HUES48 (cell line): Measurements from ENCODE around the gene PALB2.
A peak's percentile ranks its signal among the peaks of the same experiment; 100 is the strongest.
"Not testable (repeated sequence)": the region's sequence is repeated elsewhere in the genome, so short reads cannot be mapped to it uniquely, and the experiment has no call there.

Experiments
- H3K27ac ChIP-seq: one replicate; pipeline ENCODE4 v1.7.0; 2013; ENCODE audit warnings: low read depth, low read length, inconsistent platforms
- H3K27me3 ChIP-seq: 2 replicates; pipeline ENCODE4 v1.6.1; 2013; ENCODE audit warnings: mild to moderate bottlenecking, low read length; ENCODE audit not compliant: control insufficient read depth, insufficient read depth
- H3K36me3 ChIP-seq: 2 replicates; pipeline ENCODE4 v1.6.1; 2013; ENCODE audit warnings: low read length; ENCODE audit not compliant: control insufficient read depth, insufficient read depth
- H3K4me1 ChIP-seq: 2 replicates; pipeline ENCODE4 v1.6.1; 2013; ENCODE audit warnings: mild to moderate bottlenecking, low read length; ENCODE audit not compliant: control insufficient read depth, insufficient read depth
- H3K4me3 ChIP-seq: 2 replicates; pipeline ENCODE4 v1.5.1; 2013; ENCODE audit warnings: mild to moderate bottlenecking, low read depth, low read length
- H3K9ac ChIP-seq: 2 replicates; pipeline ENCODE4 v1.6.1; 2013; ENCODE audit warnings: mild to moderate bottlenecking, low read depth, low read length, moderate library complexity
- H3K9me3 ChIP-seq: 2 replicates; pipeline ENCODE4 v1.6.1; 2013; ENCODE audit warnings: low read length; ENCODE audit not compliant: control insufficient read depth, insufficient read depth

Gene PALB2

DNA sequence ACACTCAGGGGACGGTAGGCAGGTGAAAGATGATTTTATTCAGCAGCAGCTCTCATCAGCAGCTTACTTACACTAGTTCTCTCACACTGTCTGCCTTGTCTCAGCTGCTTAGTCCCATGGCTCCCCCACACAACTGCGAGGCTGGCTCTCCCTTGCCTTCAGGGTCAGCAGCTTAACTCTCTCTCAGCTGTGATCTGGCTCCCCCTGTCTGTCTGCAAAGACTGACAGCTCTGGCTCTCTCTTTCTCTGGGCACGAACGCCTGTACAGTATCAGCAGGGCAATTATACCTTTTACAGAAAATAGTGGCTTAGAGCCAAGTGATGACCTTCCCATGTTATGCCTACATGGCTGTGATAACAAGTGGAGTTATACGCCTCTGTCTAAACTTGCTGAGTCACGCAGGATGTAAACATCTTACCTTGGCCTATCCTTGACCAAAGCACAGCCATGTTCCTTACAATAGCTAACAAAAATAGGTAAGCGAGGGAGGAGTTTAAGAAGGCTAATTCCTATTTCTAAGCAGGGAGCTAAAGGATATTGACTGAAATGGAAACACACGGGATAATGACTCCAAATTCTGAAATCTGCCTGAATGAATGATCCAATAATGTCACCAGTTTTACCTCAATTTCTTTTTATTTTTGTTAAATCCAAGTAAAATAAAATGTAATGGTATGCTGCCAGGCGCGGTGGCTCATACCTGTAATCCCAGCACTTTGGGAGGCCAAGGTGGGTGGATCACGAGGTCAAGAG lies 43.9 kb downstream of the PALB2 start:
- Histone ChIP-seq H3K4me3 (no peak overlapping the region), H3K9ac (no peak overlapping the region)

GRCh38 chr16:23595951-23596720 lies 45.0 kb downstream of the PALB2 start, which contains the start of gene NDUFAB1:
NDUFAB1 (minus strand) TSS chr16:23596316; CDS start chr16:23596290, 26 bp downstream.
- H3K9me3 ChIP-seq, result no peaks in the 10 kb centered on the region
- H3K4me3 ChIP-seq, result peak within 1 kb of the TSS; percentile 100
- peak within 1 kb of the TSS; percentile 85 for H3K27ac ChIP-seq
- peaks cover 27% of the 10 kb centered on the region for H3K4me1 ChIP-seq
- H3K36me3 ChIP-seq, result peaks cover 31% of the 10 kb centered on the region
- H3K9ac ChIP-seq, result peak within 1 kb of the TSS; percentile 92
- H3K27me3 ChIP-seq, result no peaks in the 10 kb centered on the region

More for the DNA sequence above, 43.9 kb downstream of the PALB2 start:
- no peaks in the 10 kb centered on the region for H3K9me3 ChIP-seq
- peaks cover 27% of the 10 kb centered on the region for H3K4me1 ChIP-seq
- peaks cover 30% of the 10 kb centered on the region for H3K36me3 ChIP-seq
- no peak overlapping the region for H3K27ac ChIP-seq
- H3K27me3 ChIP-seq, result no peaks in the 10 kb centered on the region

DNA sequence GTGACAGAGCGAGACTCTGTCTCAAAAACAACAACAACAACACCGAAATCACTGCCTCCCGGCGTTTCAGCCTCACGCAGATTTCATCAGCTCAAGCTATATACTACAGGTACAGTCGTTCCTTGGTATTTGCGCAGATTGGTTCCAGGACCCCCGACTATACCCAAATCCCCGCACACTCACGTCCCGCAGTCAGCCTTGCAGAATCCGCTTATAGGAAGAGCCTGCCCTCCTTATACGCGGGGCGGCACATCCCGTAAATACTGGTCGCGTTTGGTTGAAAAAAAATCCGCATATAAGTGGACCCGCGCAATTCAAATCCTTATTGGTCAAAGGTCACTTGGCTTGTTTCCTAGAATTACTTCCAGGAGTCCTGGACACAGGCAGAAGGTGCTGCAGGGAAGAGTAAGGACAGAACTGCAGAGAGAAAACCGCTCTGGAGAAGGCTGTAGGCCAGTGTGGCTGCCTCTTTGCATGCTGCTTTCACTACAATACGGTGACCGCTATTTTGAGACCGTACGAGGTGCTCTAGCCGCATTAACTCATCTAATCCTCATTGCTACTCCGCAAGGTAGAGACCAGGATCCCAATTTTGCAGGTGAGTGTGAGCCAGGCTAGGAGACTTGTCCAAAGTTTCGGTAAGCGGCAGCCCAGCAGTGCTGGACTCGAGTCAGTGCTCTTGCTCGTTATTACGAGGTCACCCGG lies 45.7 kb downstream of the PALB2 start:
- Histone ChIP-seq H3K4me1 (peaks cover 19% of the 10 kb centered on the region), H3K36me3 (peaks cover 36% of the 10 kb centered on the region), H3K4me3 (peak overlapping the region; percentile 100), H3K27me3 (no peaks in the 10 kb centered on the region), H3K9ac (peak overlapping the region; percentile 92), H3K27ac (peak overlapping the region; percentile 85), H3K9me3 (no peaks in the 10 kb centered on the region)

GRCh38 chr16:23594186-23594585 lies 46.9 kb downstream of the PALB2 start:
- Histone ChIP-seq H3K9ac (no peak overlapping the region), H3K27me3 (no peaks in the 10 kb centered on the region), H3K9me3 (no peaks in the 10 kb centered on the region), H3K4me1 (peaks cover 16% of the 10 kb centered on the region), H3K27ac (no peak overlapping the region), H3K36me3 (peaks cover 48% of the 10 kb centered on the region), H3K4me3 (0 out of 2 replicates have a peak overlapping the region, but pooled peaks have one; percentile 100)

DNA sequence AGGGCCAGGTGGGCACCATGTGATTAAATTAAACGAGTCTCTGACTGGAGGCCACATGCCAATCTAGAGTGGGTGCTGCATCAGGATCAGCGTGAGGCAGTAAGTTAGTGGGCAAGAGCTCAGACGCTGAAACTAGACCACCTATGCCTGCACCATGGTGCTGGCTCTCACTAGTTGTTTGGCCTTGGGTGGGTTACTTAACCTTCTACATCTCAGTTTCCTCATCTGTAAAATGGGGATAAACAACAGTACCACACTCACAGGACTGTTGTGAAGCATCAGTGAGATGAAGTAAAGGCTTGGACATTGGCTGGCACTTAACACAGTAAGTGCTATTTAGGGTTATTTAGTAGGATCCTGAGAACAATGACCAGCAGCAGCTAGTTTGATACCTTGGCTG lies 50.9 kb downstream of the PALB2 start:
- peaks cover 86% of the 10 kb centered on the region for H3K36me3 ChIP-seq
- H3K4me1 ChIP-seq, result 0 out of 2 replicates have a peak, but pooled peaks cover 2% of the 10 kb centered on the region

DNA sequence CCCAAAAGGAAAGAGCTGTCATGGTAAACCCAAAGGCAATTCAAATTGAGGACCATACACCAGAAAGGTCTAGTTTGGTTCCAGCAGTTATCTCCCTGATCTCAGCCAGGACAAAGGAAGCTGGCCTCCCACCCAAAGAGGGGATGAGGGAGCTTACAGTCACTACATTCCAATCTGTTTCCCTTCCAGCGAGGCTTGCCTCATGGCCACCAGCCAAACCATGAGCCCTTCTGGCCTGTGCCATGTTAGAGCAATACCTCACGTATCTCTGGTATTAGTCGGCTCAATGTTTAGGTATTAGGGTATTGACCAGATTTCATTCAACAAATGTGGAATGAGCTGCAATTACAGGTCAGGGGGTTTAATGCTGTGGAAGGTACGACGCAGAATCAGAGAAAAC lies 53.4 kb downstream of the PALB2 start:
- H3K4me3 ChIP-seq, result no peak overlapping the region
- no peak overlapping the region for H3K27ac ChIP-seq
- no peaks in the 10 kb centered on the region for H3K4me1 ChIP-seq
- H3K9ac ChIP-seq, result no peak overlapping the region
- no peaks in the 10 kb centered on the region for H3K9me3 ChIP-seq
- H3K27me3 ChIP-seq, result no peaks in the 10 kb centered on the region
- H3K36me3 ChIP-seq, result peaks cover 85% of the 10 kb centered on the region

More for the DNA sequence above, 50.9 kb downstream of the PALB2 start:
- Histone ChIP-seq H3K9me3 (no peaks in the 10 kb centered on the region), H3K27me3 (no peaks in the 10 kb centered on the region), H3K27ac (no peak overlapping the region), H3K9ac (no peak overlapping the region), H3K4me3 (no peak overlapping the region)

DNA sequence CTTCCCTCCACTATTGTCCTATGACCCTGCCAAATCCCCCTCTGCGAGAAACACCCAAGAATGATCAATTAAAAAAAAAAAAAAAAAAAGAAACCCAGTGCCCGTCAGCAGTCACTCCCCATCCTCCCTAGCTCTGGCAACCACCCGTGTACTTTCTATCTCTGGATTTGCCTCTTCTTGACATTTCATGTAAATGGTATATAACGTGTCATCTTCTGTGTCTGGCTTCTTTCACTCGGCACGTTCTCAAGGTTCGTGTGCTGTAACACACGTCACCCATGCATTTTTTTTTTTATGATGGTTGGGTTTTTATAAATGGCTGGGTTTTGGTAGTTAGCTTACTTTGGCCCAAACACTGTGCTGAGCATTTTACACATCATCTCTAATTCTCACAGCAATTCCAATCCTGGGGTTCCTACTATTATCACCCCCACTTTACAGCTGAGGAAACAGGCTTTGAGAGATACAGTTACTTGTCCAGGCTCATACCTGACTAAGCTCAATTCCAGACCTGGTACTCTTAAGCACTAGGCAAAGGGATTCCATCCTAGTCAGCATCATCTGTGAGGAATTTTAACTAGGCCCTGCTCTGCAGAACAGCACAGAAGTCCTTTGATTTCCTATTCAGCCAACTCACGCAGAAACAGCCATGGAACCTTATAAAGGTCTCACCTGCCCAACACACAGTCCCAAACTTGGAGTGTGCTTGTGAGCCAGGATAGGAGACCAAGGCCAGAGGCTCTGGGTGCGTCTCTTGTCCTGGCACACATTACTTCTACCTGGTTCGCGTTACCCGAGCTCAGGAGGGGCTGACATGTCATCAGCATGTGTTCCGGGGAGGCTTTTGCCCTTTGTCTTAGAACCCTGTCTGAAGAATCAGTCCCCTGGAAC lies 56.7 kb downstream of the PALB2 start:
- H3K4me3 ChIP-seq, result no peak overlapping the region
- H3K27me3 ChIP-seq, result no peaks in the 10 kb centered on the region
- no peaks in the 10 kb centered on the region for H3K9me3 ChIP-seq
- no peak overlapping the region for H3K9ac ChIP-seq
- no peaks in the 10 kb centered on the region for H3K4me1 ChIP-seq
- H3K36me3 ChIP-seq, result peaks cover 80% of the 10 kb centered on the region
- H3K27ac ChIP-seq, result no peak overlapping the region

DNA sequence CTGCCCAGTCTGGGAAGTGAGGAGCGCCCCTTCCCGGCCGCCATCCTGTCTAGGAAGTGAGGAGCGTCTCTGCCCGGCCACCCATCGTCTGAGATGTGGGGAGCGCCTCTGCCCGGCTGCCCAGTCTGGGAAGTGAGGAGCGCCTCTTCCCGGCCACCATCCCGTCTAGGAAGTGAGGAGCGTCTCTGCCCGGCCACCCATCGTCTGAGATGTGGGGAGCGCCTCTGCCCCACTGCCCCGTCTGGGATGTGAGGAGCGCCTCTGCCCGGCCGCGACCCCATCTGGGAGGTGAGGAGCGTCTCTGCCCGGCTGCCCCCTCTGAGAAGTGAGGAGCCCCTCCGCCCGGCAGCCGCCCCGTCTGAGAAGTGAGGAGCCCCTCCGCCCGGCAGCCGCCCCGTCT lies 57.8 kb downstream of the PALB2 start:
- H3K27me3 ChIP-seq, H3K9me3 ChIP-seq, H3K4me3 ChIP-seq, H3K4me1 ChIP-seq, H3K27ac ChIP-seq, H3K9ac ChIP-seq: not testable (repeated sequence)
- peaks cover 70% of the 10 kb centered on the region for H3K36me3 ChIP-seq

DNA sequence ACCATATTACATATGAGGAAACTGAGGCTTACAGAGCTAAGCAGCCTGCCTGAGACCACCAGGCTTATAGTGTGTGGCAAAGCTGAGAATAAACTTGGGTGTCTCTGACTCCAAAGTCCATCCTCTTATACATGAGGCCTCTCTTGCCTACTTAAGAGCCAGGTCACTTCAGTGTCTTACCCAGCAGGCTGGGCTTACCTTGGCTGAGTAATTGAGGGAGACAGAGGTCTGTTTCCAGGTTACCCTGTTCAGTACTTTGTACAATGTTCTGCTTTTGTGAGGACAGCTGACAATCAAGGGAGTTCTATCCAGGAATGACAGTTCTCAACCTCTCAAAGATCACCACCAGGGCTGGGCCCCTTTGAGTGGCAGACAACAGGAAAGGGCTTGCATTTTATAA lies 59.3 kb downstream of the PALB2 start:
- Histone ChIP-seq H3K36me3 (peaks cover 62% of the 10 kb centered on the region), H3K27me3 (no peaks in the 10 kb centered on the region), H3K27ac (no peak overlapping the region)

DNA sequence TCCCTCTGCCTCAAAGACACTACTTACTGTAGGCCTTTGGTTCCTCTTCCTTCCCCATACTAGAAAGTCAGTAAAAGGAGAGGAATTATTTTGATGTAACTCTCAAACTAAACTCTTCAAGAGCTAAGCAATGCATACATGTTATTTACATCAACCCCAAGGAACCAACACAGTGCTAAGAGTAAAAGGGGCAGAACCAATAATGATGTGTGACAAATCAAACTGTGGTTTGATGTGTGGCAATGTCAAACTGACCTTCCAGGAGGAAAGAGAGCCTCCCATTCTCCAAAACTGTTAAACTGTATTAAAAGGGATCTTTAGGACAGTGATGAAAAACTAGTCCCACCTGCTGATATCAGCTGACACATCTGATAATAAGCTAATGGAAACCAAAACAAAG lies 60.7 kb downstream of the PALB2 start:
- no peaks in the 10 kb centered on the region for H3K4me1 ChIP-seq
- no peaks in the 10 kb centered on the region for H3K27me3 ChIP-seq
- no peaks in the 10 kb centered on the region for H3K9me3 ChIP-seq
- H3K9ac ChIP-seq, result no peak overlapping the region
- no peak overlapping the region for H3K27ac ChIP-seq
- no peak overlapping the region for H3K4me3 ChIP-seq
- peaks cover 54% of the 10 kb centered on the region for H3K36me3 ChIP-seq

More for the DNA sequence above, 59.3 kb downstream of the PALB2 start:
- no peaks in the 10 kb centered on the region for H3K4me1 ChIP-seq
- no peak overlapping the region for H3K4me3 ChIP-seq
- H3K9me3 ChIP-seq, result no peaks in the 10 kb centered on the region
- H3K9ac ChIP-seq, result no peak overlapping the region
